Measurements from ENCODE around the gene LUZP2.

GRCh38 chr11:24667353-24667968 is 170.6 kb downstream of the LUZP2 start:
- TF ChIP-seq GATA2 (IDR thresholded peaks at IDR 0.05; ENCODE audit: low read depth, low read length) (no peak), GATA3 (IDR thresholded peaks at IDR 0.05; ENCODE audit: low read depth, low read length) (no peak)
